Gastroesophageal sphincter (tissue), 3 donors: ENCODE measurements around the gene GPATCH4.

Experiments used
- POLR2A ChIP-seq, 2 donors: fragments of 450-650 bp; IDR thresholded peaks; one replicate each; pipeline ENCODE4 v1.6.1; 2017; ENCODE audit warnings: antibody characterized with exemption in 2 of 2, mild to moderate bottlenecking in 2 of 2, moderate library complexity in 1 of 2
- TF ChIP-seq, protein P1 (sequence below), 4 experiments: fragments of 200-600 bp in 2 of 4; fragments of 450-650 bp in 2 of 4; sonication (generic) in 1 of 4; IDR thresholded peaks; one replicate each; pipeline ENCODE4 v1.5.1; 2017 to 2019; ENCODE audit warnings: antibody characterized with exemption in 4 of 4, mild to moderate bottlenecking in 2 of 4, moderate library complexity in 2 of 4

GRCh38 chr1:156579472-156579871, 21.8 kb downstream of the GPATCH4 start, which contains the start of gene TTC24:
- TF ChIP-seq, protein P1, sequence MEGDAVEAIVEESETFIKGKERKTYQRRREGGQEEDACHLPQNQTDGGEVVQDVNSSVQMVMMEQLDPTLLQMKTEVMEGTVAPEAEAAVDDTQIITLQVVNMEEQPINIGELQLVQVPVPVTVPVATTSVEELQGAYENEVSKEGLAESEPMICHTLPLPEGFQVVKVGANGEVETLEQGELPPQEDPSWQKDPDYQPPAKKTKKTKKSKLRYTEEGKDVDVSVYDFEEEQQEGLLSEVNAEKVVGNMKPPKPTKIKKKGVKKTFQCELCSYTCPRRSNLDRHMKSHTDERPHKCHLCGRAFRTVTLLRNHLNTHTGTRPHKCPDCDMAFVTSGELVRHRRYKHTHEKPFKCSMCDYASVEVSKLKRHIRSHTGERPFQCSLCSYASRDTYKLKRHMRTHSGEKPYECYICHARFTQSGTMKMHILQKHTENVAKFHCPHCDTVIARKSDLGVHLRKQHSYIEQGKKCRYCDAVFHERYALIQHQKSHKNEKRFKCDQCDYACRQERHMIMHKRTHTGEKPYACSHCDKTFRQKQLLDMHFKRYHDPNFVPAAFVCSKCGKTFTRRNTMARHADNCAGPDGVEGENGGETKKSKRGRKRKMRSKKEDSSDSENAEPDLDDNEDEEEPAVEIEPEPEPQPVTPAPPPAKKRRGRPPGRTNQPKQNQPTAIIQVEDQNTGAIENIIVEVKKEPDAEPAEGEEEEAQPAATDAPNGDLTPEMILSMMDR (IDR thresholded peaks at IDR 0.05): no peak
- TF ChIP-seq POLR2A (IDR thresholded peaks at IDR 0.05): no peak
